Heart left ventricle (tissue), 13 donors: ENCODE data around the gene OSBPL10.

Experiments used
- CTCF ChIP-seq, 12 donors: fragments of 200-600 bp; sonication (generic) in 4 of 12; IDR thresholded peaks; one replicate each; pipeline versions ENCODE4 v1.5.0 to v1.8.0; 2018 to 2022; ENCODE audit warnings: antibody characterized with exemption in 12 of 12, mild to moderate bottlenecking in 5 of 12
- POLR2A ChIP-seq, 2 donors: fragments of 450-650 bp; IDR thresholded peaks; one replicate each; pipeline ENCODE4 v1.6.1; 2017; ENCODE audit warnings: antibody characterized with exemption in 2 of 2, mild to moderate bottlenecking in 2 of 2, moderate library complexity in 2 of 2
- donor health status: ischemic (EF 13 %, LVEDD 7.1; RV severe dilation, severe dysfunction).
- donor health status: DM: no; HTN: yes; CAD: no.
- donor health status: DM: no; HTN: no; CAD: no.
- donor health status: ischemic (EF 25% LVEDD 6.9; RV normal size, moderate dysfunction).
- donor health status: ischemic (EF 25% LVEDD 5.7; RV mildly dilated, moderate dysfunction).
- donor health status: ischemic (EF 35%, LVEDD 5.7; RV mildly dilated, moderate dysfunction).
- donor health status: nonischemic (EF 11% LVEDD 7.7; RV severe dilation, severe dysfunction).
- donor health status: DM: yes; HTN: yes; CAD: no.
- donor health status: PGD.
- donor health status: ischemic (EF 29% LVEDD 5.4; RV normal size, mild dysfunction).
- donor health status: nonischemic (EF 23%, LVEDD 6.1; RV moderate dilation, normal function).

GRCh38 chr3:31946484-31947081, 34.5 kb downstream of the OSBPL10 start:
- TF ChIP-seq CTCF (IDR thresholded peaks at IDR 0.05): no peak
- no peak for TF ChIP-seq POLR2A (IDR thresholded peaks at IDR 0.05)
